Cardiac fibroblast (primary cell): ENCODE measurements around the gene TCTN2.

Experiments
- DNase-seq, 2 donors: peaks; one replicate each; pipeline versions ENCODE4 v3.0.0 to v3.0.0-alpha.2; 2010; ENCODE audit warnings: low read depth in 2 of 2
- H3K4me3 ChIP-seq, 2 donors: replicated peaks in 1 of 2; 1 replicate in 1 of 2; 2 replicates in 1 of 2; pipeline ENCODE4 v1.5.1; 2011; ENCODE audit warnings: low read depth in 2 of 2, low read length in 2 of 2, mild to moderate bottlenecking in 2 of 2, moderate library complexity in 1 of 2
- CTCF ChIP-seq: IDR thresholded peaks from one replicate; pipeline ENCODE4 v1.5.1; 2011; ENCODE audit warnings: low read depth, mild to moderate bottlenecking, low read length, inconsistent platforms

Gene TCTN2

GRCh38 chr12:123757561-123757960 lies 86.6 kb downstream of the TCTN2 start:
- DNase-seq: peak; percentile 90 to 91
- no peak overlapping the region for H3K4me3 ChIP-seq
- TF ChIP-seq CTCF: no peak
